SW480 (cell line): ENCODE results near the gene KATNAL1.

ENCODE experiments used
- DNase-seq: peaks from one replicate; pipeline ENCODE4 v3.0.0-alpha.2; 2016; ENCODE audit warnings: low spot score

The KATNAL1 gene

GRCh38 chr13:30332456-30333143, 25.2 kb upstream of the KATNAL1 start:
- DNase-seq = peak; percentile 21

DNA sequence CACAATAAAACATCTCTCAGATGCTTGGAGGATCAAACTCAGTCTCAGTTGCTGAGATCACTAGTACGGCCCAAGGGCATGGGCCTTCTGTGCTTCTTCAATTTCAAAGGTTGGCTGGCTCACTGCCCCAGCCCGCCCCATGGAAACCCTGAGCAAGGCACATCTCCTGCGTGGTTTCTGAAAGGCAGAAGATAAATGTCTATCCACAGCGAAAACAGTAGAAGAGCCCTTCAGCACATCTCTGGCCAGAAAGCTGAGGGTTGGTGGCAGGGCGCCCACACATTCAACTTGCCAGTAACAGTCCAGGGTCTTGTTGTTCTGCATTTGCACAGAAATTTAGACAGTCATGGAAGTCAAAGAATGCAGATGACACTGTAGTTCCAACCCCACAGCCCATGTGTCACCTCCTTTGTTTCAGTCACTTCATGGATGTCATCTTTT, 24.0 kb upstream of the KATNAL1 start:
- no peak for DNase-seq

GRCh38 chr13:30329009-30329585, 21.7 kb upstream of the KATNAL1 start:
- no peak for DNase-seq

- DNase-seq = no peak
Measured at GRCh38 chr13:30325668-30326067, 18.3 kb upstream of the KATNAL1 start.

- DNase-seq = no peak
Measured at GRCh38 chr13:30323524-30323923, 16.2 kb upstream of the KATNAL1 start.

- DNase-seq = no peak
Measured at GRCh38 chr13:30322428-30322827, 15.1 kb upstream of the KATNAL1 start.

DNA sequence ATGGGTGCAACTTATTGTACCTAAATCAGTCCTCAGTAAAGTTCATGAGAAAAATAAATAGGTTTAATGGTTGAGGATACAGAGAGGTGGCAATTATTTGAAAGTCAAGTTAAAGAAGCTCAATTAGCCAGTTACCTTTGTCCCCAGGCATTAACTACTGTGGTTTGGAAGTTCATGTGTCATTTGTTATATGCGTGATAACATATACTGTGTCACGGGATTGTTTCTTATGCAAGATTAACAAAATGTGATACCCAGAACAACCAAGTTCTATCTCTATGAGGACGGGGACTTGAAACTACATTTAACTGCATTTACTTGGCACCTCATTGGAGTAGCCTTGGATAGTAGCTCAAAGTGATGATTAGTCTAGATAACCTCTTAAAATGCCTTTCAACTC, 13.9 kb upstream of the KATNAL1 start:
- no peak for DNase-seq

GRCh38 chr13:30319655-30320054, 12.3 kb upstream of the KATNAL1 start:
- DNase-seq = no peak

DNA sequence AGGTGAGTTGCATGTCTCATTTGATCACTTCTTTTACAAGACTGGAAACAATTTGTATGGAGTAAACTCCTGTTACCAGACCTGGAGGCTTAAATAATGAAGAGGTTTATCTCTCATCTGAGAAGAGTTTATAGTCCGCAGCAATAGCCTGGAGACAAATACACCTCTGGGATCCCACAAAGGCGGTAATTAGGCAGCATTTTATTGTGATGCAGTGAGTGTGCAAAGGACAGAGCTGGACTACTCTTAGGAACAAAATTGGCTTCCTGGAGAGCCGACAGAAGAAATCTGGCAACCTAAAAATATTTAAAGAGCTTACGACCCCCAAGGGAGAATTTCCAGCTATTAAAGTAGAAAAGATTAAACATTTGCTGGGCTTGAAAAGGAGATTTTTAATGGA, 11.8 kb upstream of the KATNAL1 start:
- no peak for DNase-seq

DNA sequence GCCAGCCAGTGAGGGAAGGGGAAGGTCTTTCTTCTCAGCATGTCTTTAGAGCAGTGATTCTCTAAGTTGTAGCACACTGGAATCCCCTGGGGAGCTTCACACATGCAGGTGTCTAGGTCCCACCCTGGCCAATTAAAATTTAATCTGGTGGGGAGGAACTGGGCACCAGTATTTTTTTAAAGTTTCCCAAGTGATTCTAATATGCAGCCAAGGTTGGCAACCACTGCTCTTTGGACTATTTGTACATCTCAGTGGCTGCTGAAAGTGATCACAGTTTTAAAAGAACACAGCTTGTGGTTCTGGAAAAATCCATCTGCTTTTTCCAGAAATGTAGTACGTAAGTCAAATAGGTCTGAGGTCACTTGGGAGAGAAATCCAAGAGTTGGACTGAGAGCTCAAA, 10.7 kb upstream of the KATNAL1 start:
- DNase-seq = no peak

DNA sequence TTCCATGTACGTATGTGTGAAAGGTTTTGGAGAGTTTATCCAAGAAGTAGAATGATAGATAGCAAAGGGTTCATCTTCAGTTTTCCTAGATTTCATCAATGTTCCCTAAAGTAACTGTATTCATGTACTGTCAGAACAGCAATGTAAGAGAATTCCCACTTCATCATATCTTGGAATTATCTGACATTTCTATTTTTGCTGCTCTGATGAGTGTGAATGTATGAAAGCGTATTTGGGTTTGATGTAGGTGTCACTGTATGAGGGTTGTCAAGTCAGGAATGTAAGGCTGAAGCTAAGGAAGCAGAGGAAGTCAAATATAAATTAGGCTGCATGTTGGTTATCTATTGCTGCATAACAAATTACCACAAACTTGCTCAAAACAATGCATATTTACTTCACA, 7.2 kb upstream of the KATNAL1 start:
- no peak for DNase-seq

GRCh38 chr13:30314069-30314468, 6.7 kb upstream of the KATNAL1 start:
- no peak for DNase-seq

- no peak for DNase-seq
Measured at GRCh38 chr13:30313311-30313710, 6.0 kb upstream of the KATNAL1 start.

DNA sequence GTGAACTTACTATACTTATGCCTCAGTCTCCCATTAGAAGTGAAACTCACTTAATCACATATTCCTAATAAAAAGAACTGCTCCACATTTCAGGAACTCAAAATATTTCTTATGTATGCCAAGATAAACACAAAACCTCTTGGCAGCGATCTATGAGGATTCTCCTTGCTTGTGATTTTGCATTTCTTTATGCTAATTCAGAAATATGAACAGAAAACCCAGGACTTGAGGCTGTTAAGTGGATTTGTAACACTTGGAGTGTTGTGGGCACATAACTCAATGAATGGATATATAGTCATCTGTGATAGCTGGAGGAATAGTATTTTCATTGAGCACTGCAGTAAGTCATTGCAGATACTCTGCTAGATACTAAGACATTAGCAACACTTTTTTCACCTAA, 5.6 kb upstream of the KATNAL1 start:
- DNase-seq = no peak

DNA sequence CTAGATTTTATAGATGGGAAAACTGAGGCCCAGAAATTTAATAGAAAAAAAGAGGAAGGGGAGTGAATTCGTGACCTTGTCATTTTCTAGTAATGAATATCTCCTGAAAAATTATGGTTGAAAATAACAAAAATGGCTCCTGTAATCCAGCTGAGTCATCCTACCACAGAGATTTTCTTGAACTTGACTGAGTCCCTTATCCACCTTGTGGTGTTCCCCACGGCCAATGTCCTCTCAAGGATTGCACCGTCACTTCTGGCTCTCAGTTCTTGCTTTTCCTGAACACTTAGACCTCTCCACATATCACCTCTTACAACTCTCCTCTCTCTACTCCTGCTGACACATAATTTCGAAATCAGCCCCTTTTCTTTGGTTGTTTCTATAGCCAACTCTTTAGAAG, 1.2 kb upstream of the KATNAL1 start:
- DNase-seq = peak; percentile 19

GRCh38 chr13:30307971-30308290, 580 bp upstream of the KATNAL1 start:
- DNase-seq = no peak

- peak; percentile 89 for DNase-seq
Measured at GRCh38 chr13:30306762-30307193, 573 bp downstream of the KATNAL1 start.

- DNase-seq = no peak
Measured at GRCh38 chr13:30305456-30305970, 1.8 kb downstream of the KATNAL1 start.

- DNase-seq = no peak
Measured at GRCh38 chr13:30303269-30303668, 4.1 kb downstream of the KATNAL1 start.

- no peak for DNase-seq
Measured at GRCh38 chr13:30301827-30302226, 5.5 kb downstream of the KATNAL1 start.

DNA sequence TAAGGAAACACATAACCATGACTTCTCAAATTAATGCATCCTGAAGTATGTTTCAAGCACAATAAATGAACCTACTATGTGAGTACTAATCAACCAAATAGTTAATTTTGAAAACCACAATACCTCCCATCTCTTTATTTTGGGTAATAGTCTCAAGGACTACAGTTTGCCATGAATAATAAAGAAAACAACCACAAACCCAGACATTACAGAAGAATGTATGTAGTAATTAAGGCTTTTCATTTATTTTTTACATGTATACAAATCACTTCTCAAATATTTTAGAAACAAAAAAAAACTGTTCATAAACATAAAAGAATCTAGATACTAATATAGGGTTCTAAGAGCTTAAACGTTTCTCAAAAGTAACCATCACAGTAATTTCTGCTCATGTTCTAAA, 6.8 kb downstream of the KATNAL1 start:
- DNase-seq = no peak

DNA sequence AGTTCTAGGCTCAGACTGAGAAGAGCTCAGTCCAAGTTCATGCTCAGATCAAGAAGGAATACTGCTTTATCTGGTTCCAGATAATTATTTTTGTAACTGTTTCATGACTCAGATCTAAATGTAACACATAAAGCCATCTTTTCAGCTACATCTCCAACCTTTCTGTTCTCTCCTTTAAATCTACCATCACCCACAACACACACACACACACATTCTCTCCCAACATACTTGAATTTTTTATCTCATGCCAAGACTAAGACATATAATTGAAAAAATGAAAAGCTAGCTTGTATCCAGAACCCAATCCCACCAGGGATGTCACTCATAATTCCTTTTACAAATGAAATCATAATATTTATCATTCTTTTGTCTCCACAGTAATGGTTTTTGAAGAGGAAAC, 7.6 kb downstream of the KATNAL1 start:
- DNase-seq = no peak

DNA sequence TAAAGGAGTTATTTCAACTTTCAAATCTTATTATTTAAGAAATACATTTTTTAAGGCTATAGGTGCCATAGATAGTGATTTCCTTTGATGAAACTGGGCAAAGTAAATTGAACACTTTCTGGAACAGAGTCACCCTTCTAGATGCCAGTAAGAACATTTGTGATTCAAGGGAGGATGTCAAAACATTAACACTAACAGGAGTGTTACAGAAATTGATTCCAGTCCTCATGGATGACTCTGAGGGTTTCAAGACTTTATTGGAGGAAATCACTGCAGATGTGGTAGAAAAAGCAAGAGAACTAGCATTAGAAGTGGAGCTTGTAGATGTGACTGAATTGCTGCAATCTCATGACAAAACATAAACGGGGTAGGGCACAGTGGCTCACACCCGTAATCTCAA, 12.2 kb downstream of the KATNAL1 start:
- DNase-seq = no peak

DNA sequence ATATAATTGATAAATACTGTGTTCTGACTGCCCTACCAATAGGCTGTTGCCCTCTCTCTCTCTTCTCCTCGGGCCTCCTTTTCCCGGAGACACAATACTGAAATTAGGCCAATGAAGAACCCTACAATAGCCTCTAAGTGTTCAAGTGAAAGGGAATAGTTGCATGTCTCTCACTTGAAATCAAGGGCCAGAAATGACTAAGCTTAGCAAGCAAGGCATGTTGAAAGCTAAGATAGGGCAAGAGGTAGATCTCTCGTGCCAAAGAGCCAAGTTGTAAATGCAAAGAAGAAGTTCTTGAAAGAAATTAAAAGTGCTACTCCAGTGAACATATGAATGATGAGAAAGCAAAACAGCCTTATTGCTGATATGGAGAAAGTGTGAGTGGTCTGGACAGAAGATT, 13.3 kb downstream of the KATNAL1 start:
- no peak for DNase-seq
